Mucosa of descending colon (tissue), 3 donors: Measurements from ENCODE around the gene SLC27A2. TPM values are rescaled to one million over a fixed set of nuclear protein-coding genes. Genes with fewer than 3 reads are reported as not detected.

Source experiments
- ATAC-seq: fragments of 200-7000 bp; cut with Tn5 transposase; one replicate; pipeline ENCODE4 v1.9.1; 2020; ENCODE audit warnings: mild to moderate bottlenecking, moderate library complexity
- DNase-seq, 3 donors: peaks; one replicate each; pipeline ENCODE4 v3.0.0-alpha.2; 2020
- H3K36me3 ChIP-seq: fragments of 200-600 bp; one replicate; pipeline ENCODE4 v1.8.0; 2021; ENCODE audit warnings: low read depth, mild to moderate bottlenecking
- H3K4me1 ChIP-seq: fragments of 200-600 bp; one replicate; pipeline ENCODE4 v1.8.0; 2021; ENCODE audit warnings: low read depth, mild to moderate bottlenecking
- H3K4me3 ChIP-seq: fragments of 200-600 bp; one replicate; pipeline ENCODE4 v1.8.0; 2021; ENCODE audit warnings: mild to moderate bottlenecking
- H3K9me3 ChIP-seq: fragments of 200-600 bp; one replicate; pipeline ENCODE4 v1.8.0; 2021; ENCODE audit warnings: mild to moderate bottlenecking
- intact Hi-C, 2 donors: fragments of 100-400 bp; cut with DNase I in 1 of 2; cut with micrococcal nuclease in 1 of 2; formaldehyde crosslinking; loops; one replicate each; pipeline versions ENCODE4 v1.11.0 to v1.11.1; 2022; cut with DNase I, micrococcal nuclease
- total RNA-seq, 3 donors: library from RNA; stranded (reverse); fragmentation: NEBNext Ultra II Directional in 2 of 3; extraction: Animal tissue kit (Norgen Biotek cat#: 25700) in 2 of 3; gene quantifications; one replicate each; pipeline versions ENCODE4 v1.2.1 to v1.2.4, GENCODE V29; 2021 to 2023
- TF ChIP-seq, protein P1 (sequence below): fragments of 200-600 bp; IDR thresholded peaks from one replicate; pipeline ENCODE4 v1.8.0; 2022; ENCODE audit warnings: antibody characterized with exemption, mild to moderate bottlenecking
- donor health status: DM: no; HTN: no; CAD: no; lungs with moderate emphysema.
- donor health status: DM: no; HTN: no; CAD: no.
- donor health status: DM: no; HTN: yes; CAD: no.

The SLC27A2 gene
- total RNA-seq, 3 donors from 2014 or later, result 14.8 to 27.9 (median 27.8) TPM

DNA sequence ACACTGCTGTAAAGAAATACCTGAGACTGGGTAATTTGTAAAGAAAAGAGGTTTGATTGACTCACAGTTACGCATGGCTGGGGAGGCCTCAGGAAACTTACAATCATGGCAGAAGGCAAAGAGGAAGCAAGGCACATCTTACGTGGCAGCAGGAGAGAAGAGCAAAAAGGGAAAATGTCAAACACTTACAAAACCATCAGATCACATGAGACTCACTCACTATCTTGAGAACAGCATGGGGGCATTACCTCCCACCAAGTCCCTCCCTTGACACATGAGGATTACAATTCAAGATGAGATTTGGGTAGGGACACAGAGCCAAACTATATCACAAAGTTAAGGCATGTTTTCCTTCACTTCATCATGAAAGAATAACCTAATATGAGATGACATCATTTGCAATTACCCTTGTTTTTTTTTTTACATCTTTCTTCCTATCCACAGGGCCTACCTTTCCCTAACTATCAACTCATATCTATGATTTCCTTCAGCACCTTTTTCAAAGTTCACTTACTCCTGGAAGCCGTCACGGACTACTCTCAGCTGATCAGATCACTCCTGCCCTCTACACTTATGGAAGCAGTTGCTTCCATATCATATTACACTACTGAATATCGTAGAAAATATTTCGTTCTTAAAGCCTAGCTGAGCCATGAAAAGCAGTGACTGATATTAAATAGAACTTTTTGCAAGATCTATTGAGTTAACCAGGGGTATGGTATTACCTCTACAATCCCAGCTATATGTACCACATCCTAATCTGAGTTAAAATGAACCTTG, 37.5 kb upstream of the SLC27A2 start:
- H3K36me3 ChIP-seq, result no peaks in the 10 kb centered on the region
- H3K4me3 ChIP-seq, result no peak overlapping the region
- no peaks in the 10 kb centered on the region for H3K4me1 ChIP-seq
- TF ChIP-seq, protein P1, sequence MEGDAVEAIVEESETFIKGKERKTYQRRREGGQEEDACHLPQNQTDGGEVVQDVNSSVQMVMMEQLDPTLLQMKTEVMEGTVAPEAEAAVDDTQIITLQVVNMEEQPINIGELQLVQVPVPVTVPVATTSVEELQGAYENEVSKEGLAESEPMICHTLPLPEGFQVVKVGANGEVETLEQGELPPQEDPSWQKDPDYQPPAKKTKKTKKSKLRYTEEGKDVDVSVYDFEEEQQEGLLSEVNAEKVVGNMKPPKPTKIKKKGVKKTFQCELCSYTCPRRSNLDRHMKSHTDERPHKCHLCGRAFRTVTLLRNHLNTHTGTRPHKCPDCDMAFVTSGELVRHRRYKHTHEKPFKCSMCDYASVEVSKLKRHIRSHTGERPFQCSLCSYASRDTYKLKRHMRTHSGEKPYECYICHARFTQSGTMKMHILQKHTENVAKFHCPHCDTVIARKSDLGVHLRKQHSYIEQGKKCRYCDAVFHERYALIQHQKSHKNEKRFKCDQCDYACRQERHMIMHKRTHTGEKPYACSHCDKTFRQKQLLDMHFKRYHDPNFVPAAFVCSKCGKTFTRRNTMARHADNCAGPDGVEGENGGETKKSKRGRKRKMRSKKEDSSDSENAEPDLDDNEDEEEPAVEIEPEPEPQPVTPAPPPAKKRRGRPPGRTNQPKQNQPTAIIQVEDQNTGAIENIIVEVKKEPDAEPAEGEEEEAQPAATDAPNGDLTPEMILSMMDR, result no peak
- no peaks in the 10 kb centered on the region for H3K9me3 ChIP-seq
- DNase-seq (no peak), ATAC-seq (no peak)
- intact Hi-C loops, result loop anchor here (10.0 kb wide), 2 partner anchors 910 to 1280 kb away; no protein-coding TSS in a partner anchor

DNA sequence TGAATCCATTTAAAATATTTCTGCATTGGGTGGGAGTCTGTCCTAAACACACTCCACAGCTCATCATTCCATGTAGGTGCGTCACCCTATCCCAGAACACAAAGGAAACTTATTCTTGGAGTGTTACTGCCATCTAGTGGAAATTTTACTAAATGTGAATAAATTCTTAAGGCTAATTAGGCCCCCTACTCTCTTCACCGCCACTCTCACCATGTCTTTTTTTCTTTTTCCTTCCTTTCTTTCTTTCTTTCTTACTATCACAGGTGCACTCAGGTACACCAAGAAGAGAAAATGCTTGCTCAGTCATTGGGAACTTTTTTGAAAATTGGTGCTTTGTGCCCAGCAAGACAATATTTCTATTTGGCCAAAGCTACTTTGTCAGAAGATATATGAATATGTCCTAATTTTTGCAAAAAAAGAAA, 36.5 kb upstream of the SLC27A2 start:
- TF ChIP-seq, protein P1, result no peak
- H3K4me3 ChIP-seq, result no peak overlapping the region
- H3K9me3 ChIP-seq, result no peaks in the 10 kb centered on the region
- DNase-seq, result peak in 1 of 3 donors; percentile 24
- ATAC-seq, result peak; percentile 55
- intact Hi-C loops, result loop anchor here (10.0 kb wide), 2 partner anchors 911 to 1281 kb away; no protein-coding TSS in a partner anchor
- H3K36me3 ChIP-seq, result no peaks in the 10 kb centered on the region
- no peaks in the 10 kb centered on the region for H3K4me1 ChIP-seq

DNA sequence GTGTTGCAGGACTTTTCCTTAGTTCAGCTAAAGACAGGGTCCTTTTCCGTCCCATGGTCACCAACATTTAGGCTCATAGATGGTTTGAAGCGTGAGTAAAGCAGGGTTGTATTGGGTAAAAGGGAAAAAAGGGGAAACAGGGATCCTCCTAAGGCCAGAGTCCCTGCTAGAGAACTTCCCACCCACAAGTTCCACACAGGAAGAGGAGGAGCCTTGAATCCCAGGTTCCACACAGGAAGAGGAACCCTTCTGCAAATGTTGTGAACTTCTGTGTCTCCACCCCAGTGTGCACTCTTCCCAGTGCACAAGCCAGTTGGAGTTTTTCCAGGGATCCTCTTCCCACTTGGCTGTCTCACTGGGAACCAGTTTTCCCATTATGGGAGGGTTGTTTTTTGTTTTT, 35.4 kb upstream of the SLC27A2 start:
- TF ChIP-seq, protein P1, result no peak
- H3K36me3 ChIP-seq, result no peaks in the 10 kb centered on the region
- no peak overlapping the region for H3K4me3 ChIP-seq
- no peak for DNase-seq
- no peaks in the 10 kb centered on the region for H3K4me1 ChIP-seq
- ATAC-seq, result peak; percentile 40
- intact Hi-C loops, result loop anchor here (10.0 kb wide), 2 partner anchors 912 to 1282 kb away; no protein-coding TSS in a partner anchor
- H3K9me3 ChIP-seq, result no peaks in the 10 kb centered on the region

DNA sequence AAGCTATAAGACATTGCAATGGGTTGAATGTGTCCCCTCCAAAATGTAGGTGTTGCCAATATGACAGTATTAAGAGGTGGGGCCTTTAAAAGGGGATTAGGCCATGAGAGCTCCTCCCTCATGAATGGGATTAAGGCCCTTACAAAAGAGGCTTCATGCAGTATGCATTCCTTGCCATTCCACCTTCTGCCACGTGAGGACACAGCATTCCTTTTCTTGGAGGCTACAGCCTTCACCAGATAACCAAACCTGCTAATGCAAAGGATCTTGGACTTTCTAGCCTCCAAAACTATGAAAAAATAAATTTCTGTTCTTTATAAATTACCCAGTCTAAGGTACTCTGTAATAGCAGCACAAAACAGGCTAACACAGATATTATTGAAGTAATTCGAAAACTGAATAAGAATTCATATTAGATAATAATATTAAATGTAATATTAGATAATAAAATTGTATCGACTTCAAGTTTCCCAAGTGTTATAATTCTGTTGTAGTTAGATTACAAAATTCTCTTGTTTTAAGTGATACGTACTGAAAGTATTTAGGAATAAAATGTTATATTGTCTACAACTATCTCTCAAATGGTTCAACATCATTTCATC, 33.5 kb upstream of the SLC27A2 start:
- TF ChIP-seq, protein P1, result peak; percentile 28
- H3K9me3 ChIP-seq, result no peaks in the 10 kb centered on the region
- no peak overlapping the region for H3K4me3 ChIP-seq
- intact Hi-C loops, result loop anchor here (10.0 kb wide), 2 partner anchors 914 to 1284 kb away; no protein-coding TSS in a partner anchor
- H3K36me3 ChIP-seq, result no peaks in the 10 kb centered on the region
- H3K4me1 ChIP-seq, result no peaks in the 10 kb centered on the region
- ATAC-seq (peak; percentile 72), DNase-seq (peak in 1 of 3 donors; percentile 66)

DNA sequence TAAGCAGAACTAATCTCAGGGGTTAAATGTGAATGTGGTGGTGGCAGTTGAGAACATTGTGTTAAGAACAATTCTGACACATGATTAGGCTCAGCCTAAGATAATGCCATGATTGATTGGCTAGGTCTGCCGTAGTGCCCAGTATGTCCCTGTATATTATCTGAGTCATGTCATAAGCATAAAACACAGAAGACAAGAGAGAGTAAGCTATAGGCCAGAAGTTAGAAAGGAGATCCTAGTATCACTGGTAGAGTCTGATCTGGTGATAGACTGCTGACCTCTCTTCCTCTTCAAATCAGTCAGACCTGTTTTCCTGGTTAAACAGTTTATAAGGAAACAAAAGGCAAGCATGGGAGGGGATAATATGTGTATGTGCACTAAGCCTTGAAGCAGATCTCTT, 32.9 kb upstream of the SLC27A2 start:
- intact Hi-C loops, result loop anchor here (10.0 kb wide), 2 partner anchors 914 to 1284 kb away; no protein-coding TSS in a partner anchor
- Histone ChIP-seq H3K4me3 (no peak overlapping the region), H3K36me3 (no peaks in the 10 kb centered on the region), H3K4me1 (no peaks in the 10 kb centered on the region), H3K9me3 (no peaks in the 10 kb centered on the region)
- TF ChIP-seq, protein P1, result no peak
- ATAC-seq (peak; percentile 86), DNase-seq (no peak)
